ENCODE results near the gene XDH. TPM values are rescaled to one million over a fixed set of nuclear protein-coding genes. Genes with fewer than 3 reads are reported as not detected.

The XDH gene
- total RNA-seq, 1 experiment from 2014 or later: 0.08 TPM

DNA sequence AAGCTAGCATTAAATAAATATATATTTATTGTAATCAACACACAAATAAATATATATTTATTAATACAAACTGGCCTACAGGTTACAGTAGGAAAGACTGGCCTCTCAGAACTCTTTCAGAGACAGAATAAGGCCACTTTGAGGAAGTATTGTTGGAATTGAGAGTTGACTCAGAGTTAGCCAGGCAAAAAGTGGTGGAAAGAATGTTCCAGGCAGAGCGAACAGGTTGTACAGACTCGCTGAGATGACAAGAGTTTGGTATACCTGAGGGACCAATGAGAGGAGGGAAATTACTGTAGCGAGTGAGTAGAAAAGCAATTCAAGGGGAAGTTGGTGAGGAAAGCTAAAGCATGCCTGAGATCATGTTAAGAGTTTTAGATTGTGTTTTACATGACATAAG is 19.0 kb upstream of the XDH start:
- POLR2A ChIA-PET: no interaction called here
- Histone ChIP-seq H3K9me3 (ENCODE audit: control insufficient read depth, insufficient read depth, low read depth, low read length) (no peaks in the 10 kb centered on the region), H3K36me3 (ENCODE audit: control insufficient read depth, insufficient read depth, low read length) (no peaks in the 10 kb centered on the region), H3K4me1 (ENCODE audit: control insufficient read depth, insufficient read depth, low read length) (no peaks in the 10 kb centered on the region), H3K27ac (ENCODE audit: low read length) (no peak overlapping the region), H3K27me3 (ENCODE audit: control insufficient read depth, insufficient read depth, low read length) (no peaks in the 10 kb centered on the region), H3K4me3 (ENCODE audit: low read depth in 2 of 2, low read length in 2 of 2) (no peak overlapping the region)
- CTCF ChIA-PET: no interaction called here
- no TSS peak for BruUV-seq (replicated peaks)
- DNase-seq (ENCODE audit: low read depth, low spot score) (no peak), ATAC-seq (no peak)
- no peak for TF ChIP-seq TCF7L2 (IDR thresholded peaks at IDR 0.05; ENCODE audit: low read depth, low read length)
- TF ChIP-seq, protein P1, sequence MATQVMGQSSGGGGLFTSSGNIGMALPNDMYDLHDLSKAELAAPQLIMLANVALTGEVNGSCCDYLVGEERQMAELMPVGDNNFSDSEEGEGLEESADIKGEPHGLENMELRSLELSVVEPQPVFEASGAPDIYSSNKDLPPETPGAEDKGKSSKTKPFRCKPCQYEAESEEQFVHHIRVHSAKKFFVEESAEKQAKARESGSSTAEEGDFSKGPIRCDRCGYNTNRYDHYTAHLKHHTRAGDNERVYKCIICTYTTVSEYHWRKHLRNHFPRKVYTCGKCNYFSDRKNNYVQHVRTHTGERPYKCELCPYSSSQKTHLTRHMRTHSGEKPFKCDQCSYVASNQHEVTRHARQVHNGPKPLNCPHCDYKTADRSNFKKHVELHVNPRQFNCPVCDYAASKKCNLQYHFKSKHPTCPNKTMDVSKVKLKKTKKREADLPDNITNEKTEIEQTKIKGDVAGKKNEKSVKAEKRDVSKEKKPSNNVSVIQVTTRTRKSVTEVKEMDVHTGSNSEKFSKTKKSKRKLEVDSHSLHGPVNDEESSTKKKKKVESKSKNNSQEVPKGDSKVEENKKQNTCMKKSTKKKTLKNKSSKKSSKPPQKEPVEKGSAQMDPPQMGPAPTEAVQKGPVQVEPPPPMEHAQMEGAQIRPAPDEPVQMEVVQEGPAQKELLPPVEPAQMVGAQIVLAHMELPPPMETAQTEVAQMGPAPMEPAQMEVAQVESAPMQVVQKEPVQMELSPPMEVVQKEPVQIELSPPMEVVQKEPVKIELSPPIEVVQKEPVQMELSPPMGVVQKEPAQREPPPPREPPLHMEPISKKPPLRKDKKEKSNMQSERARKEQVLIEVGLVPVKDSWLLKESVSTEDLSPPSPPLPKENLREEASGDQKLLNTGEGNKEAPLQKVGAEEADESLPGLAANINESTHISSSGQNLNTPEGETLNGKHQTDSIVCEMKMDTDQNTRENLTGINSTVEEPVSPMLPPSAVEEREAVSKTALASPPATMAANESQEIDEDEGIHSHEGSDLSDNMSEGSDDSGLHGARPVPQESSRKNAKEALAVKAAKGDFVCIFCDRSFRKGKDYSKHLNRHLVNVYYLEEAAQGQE (IDR thresholded peaks at IDR 0.05; ENCODE audit: insufficient read depth in 1 of 2, low read depth in 2 of 2, low read length in 1 of 2): no peak
- no peak for TF ChIP-seq POLR2AphosphoS5 (IDR thresholded peaks at IDR 0.05; ENCODE audit: low read depth, low read length)
- TF ChIP-seq, protein P2, sequence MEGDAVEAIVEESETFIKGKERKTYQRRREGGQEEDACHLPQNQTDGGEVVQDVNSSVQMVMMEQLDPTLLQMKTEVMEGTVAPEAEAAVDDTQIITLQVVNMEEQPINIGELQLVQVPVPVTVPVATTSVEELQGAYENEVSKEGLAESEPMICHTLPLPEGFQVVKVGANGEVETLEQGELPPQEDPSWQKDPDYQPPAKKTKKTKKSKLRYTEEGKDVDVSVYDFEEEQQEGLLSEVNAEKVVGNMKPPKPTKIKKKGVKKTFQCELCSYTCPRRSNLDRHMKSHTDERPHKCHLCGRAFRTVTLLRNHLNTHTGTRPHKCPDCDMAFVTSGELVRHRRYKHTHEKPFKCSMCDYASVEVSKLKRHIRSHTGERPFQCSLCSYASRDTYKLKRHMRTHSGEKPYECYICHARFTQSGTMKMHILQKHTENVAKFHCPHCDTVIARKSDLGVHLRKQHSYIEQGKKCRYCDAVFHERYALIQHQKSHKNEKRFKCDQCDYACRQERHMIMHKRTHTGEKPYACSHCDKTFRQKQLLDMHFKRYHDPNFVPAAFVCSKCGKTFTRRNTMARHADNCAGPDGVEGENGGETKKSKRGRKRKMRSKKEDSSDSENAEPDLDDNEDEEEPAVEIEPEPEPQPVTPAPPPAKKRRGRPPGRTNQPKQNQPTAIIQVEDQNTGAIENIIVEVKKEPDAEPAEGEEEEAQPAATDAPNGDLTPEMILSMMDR (IDR thresholded peaks at IDR 0.05): no peak
- intact Hi-C loops (cut with micrococcal nuclease; ENCODE audit: unreplicated experiment): no loop called here
- in situ Hi-C loops (cut with HindIII; ENCODE audit: low pct_unique_long_range_greater_than_20kb, low sequenced_read_pairs): no loop called here

DNA sequence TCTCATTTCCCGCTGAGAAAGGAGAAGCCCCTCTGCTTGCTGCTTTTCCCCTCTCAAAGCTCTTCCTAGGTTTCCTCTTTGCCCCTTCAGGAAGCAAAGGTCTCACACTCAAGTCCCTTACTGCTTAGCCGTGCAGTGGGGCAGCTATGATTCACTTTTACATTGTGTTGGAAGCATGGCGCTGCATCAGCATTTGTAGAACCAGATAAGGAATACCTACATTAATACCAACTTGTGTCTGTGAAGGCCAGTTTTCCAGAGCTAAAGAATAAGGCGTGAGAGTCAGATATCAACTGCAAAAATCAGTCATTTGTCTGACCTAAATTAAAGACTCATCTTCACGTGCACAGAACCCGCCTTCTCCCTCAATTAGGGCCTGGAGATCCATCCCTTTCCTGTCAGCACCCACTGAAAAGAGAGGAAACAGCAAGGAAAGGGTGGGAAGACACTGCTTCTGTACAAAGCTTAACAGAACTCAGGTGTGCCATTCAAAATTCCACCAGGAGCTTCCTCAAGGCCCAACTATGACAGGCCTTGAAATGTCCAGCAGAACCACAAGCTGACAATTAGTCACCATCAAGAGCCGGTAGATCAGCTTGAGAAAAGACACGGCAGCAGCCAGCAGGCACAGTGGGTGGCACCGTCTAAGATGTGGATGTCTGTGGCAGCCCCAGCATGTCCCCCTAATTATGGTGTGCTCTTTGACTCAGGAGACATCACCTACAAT is 16.1 kb upstream of the XDH start:
- DNase-seq (ENCODE audit: low read depth, low spot score): no peak
- H3K4me3 ChIP-seq (ENCODE audit: low read depth in 2 of 2, low read length in 2 of 2): no peak overlapping the region
- ATAC-seq: no peak
- ChIA-PET CTCF (no interaction called here), POLR2A (no interaction called here)
- H3K36me3 ChIP-seq (ENCODE audit: control insufficient read depth, insufficient read depth, low read length): no peaks in the 10 kb centered on the region
- H3K27me3 ChIP-seq (ENCODE audit: control insufficient read depth, insufficient read depth, low read length): no peaks in the 10 kb centered on the region
- H3K9me3 ChIP-seq (ENCODE audit: control insufficient read depth, insufficient read depth, low read depth, low read length): no peaks in the 10 kb centered on the region
- no peaks in the 10 kb centered on the region for H3K4me1 ChIP-seq (ENCODE audit: control insufficient read depth, insufficient read depth, low read length)
- intact Hi-C loops (cut with micrococcal nuclease; ENCODE audit: unreplicated experiment) (no loop called here), in situ Hi-C loops (cut with HindIII; ENCODE audit: low pct_unique_long_range_greater_than_20kb, low sequenced_read_pairs) (no loop called here)
- TF ChIP-seq, protein P1 (IDR thresholded peaks at IDR 0.05; ENCODE audit: insufficient read depth in 1 of 2, low read depth in 2 of 2, low read length in 1 of 2): no peak
- TF ChIP-seq SIN3A (IDR thresholded peaks at IDR 0.05; ENCODE audit: borderline replicate concordance, insufficient read depth, low read depth, low read length) (no peak), TCF7L2 (IDR thresholded peaks at IDR 0.05; ENCODE audit: low read depth, low read length) (no peak)
- TF ChIP-seq, protein P2 (IDR thresholded peaks at IDR 0.05): no peak
- no peak overlapping the region for H3K27ac ChIP-seq (ENCODE audit: low read length)
- no TSS peak for BruUV-seq (replicated peaks)

All from Panc1 (cell line).